Cardiac fibroblast (primary cell): ENCODE measurements around the gene RBM28.
A peak's percentile ranks its signal among the peaks of the same experiment; 100 is the strongest.

Experiments
- DNase-seq, 2 donors: peaks; one replicate each; pipeline versions ENCODE4 v3.0.0 to v3.0.0-alpha.2; 2010; ENCODE audit warnings: low read depth in 2 of 2
- H3K4me3 ChIP-seq, 2 donors: replicated peaks in 1 of 2; 1 replicate in 1 of 2; 2 replicates in 1 of 2; pipeline ENCODE4 v1.5.1; 2011; ENCODE audit warnings: low read depth in 2 of 2, low read length in 2 of 2, mild to moderate bottlenecking in 2 of 2, moderate library complexity in 1 of 2
- CTCF ChIP-seq: IDR thresholded peaks from one replicate; pipeline ENCODE4 v1.5.1; 2011; ENCODE audit warnings: low read depth, mild to moderate bottlenecking, low read length, inconsistent platforms

RBM28 gene

GRCh38 chr7:128260069-128260795 lies 83.5 kb downstream of the RBM28 start:
- TF ChIP-seq CTCF, result no peak
- H3K4me3 ChIP-seq, result no peak overlapping the region
- DNase-seq, result no peak

GRCh38 chr7:128259131-128260061 lies 84.3 kb downstream of the RBM28 start:
- no peak overlapping the region for H3K4me3 ChIP-seq
- DNase-seq, result peak; percentile 15 to 46
- no peak for TF ChIP-seq CTCF

GRCh38 chr7:128257458-128257857 lies 86.2 kb downstream of the RBM28 start:
- no peak for TF ChIP-seq CTCF
- no peak overlapping the region for H3K4me3 ChIP-seq
- no peak for DNase-seq

GRCh38 chr7:128255271-128255670 lies 88.4 kb downstream of the RBM28 start:
- no peak for TF ChIP-seq CTCF
- DNase-seq, result no peak
- no peak overlapping the region for H3K4me3 ChIP-seq

- no peak overlapping the region for H3K4me3 ChIP-seq
- no peak for TF ChIP-seq CTCF
- no peak for DNase-seq
Observed at GRCh38 chr7:128254470-128254869, 89.2 kb downstream of the RBM28 start.

- H3K4me3 ChIP-seq, result no peak overlapping the region
- TF ChIP-seq CTCF, result no peak
- DNase-seq, result no peak
Observed at GRCh38 chr7:128253701-128254100, 90.0 kb downstream of the RBM28 start.
